Panc1 (cell line): ENCODE results near the gene SLC39A2. TPM values are rescaled to one million over a fixed set of nuclear protein-coding genes. Genes with fewer than 3 reads are reported as not detected.

Experiments used
- ATAC-seq: fragments of 200-7000 bp; cut with Tn5 transposase; 2 replicates; pipeline ENCODE4 v1.9.1; 2020; ENCODE audit warnings: mild to moderate bottlenecking, moderate library complexity
- BruUV-seq: library from RNA; stranded (reverse); fragments of 400-500 nt; replicated peaks from 2 replicates; lab custom pipeline; 2021; lab: Mats Ljungman, UMichigan
- CTCF ChIA-PET: fragments of 300-600 bp; sonication (Branson Sonifier 250); formaldehyde crosslinking; loops from one replicate; lab custom pipeline; 2022; ENCODE audit warnings: antibody characterized with exemption; lab: Charles Lee
- POLR2A ChIA-PET: fragments of 300-600 bp; sonication (Branson Sonifier 250); formaldehyde crosslinking; loops from one replicate; lab custom pipeline; 2022; ENCODE audit warnings: antibody characterized with exemption; lab: Charles Lee
- DNase-seq: peaks from one replicate; pipeline ENCODE4 v3.0.0-alpha.2; 2010; ENCODE audit warnings: low read depth, low spot score
- H3K27ac ChIP-seq: 2 replicates; pipeline ENCODE4 v1.5.1; 2011; ENCODE audit warnings: mild to moderate bottlenecking, low read length, inconsistent platforms
- H3K27me3 ChIP-seq: fragments of 200-500 bp; sonication (Bioruptor generic); 2 replicates; pipeline ENCODE4 v1.6.0; 2014; ENCODE audit warnings: low read length, inconsistent platforms; ENCODE audit not compliant: control insufficient read depth, insufficient read depth
- H3K36me3 ChIP-seq: fragments of 200-500 bp; sonication (Bioruptor generic); 2 replicates; pipeline ENCODE4 v1.5.1; 2014; ENCODE audit warnings: inconsistent platforms, mild to moderate bottlenecking, low read length, moderate library complexity; ENCODE audit not compliant: control insufficient read depth, insufficient read depth
- H3K4me1 ChIP-seq: 2 replicates; pipeline ENCODE4 v1.5.1; 2011; ENCODE audit warnings: inconsistent platforms, mild to moderate bottlenecking, low read length, moderate library complexity; ENCODE audit not compliant: control insufficient read depth, insufficient read depth
- H3K4me3 ChIP-seq, 2 experiments: 2 replicates each; pipeline ENCODE4 v1.5.1; 2011 to 2012; ENCODE audit warnings: low read depth in 2 of 2, low read length in 2 of 2, mild to moderate bottlenecking in 2 of 2, inconsistent platforms in 1 of 2, moderate library complexity in 1 of 2
- H3K9me3 ChIP-seq: fragments of 200-500 bp; sonication (Bioruptor generic); 2 replicates; pipeline ENCODE4 v1.5.1; 2014; ENCODE audit warnings: low read depth, mild to moderate bottlenecking, inconsistent platforms, low read length, moderate library complexity; ENCODE audit not compliant: control insufficient read depth, insufficient read depth
- CTCF ChIP-seq: fragments of 450-650 bp; IDR thresholded peaks from 2 replicates; pipeline ENCODE4 v1.5.1; 2017; ENCODE audit warnings: mild to moderate bottlenecking
- POLR2AphosphoS5 ChIP-seq: IDR thresholded peaks from 2 replicates; pipeline ENCODE4 v1.6.1; 2012; ENCODE audit warnings: mild to moderate bottlenecking, low read depth, low read length, moderate library complexity
- REST ChIP-seq, 2 experiments: IDR thresholded peaks; 2 replicates each; pipeline ENCODE4 v1.6.1; 2011 to 2012; ENCODE audit warnings: low read depth in 2 of 2, control low read depth in 1 of 2, low read length in 1 of 2, mild to moderate bottlenecking in 1 of 2, moderate library complexity in 1 of 2; ENCODE audit not compliant: insufficient read depth in 1 of 2
- SIN3A ChIP-seq: IDR thresholded peaks from 2 replicates; pipeline ENCODE4 v1.6.1; 2012; ENCODE audit warnings: low read depth, mild to moderate bottlenecking, low read length, moderate library complexity, borderline replicate concordance; ENCODE audit not compliant: insufficient read depth
- TCF7L2 ChIP-seq: IDR thresholded peaks from 2 replicates; pipeline ENCODE4 v1.6.1; 2011; ENCODE audit warnings: mild to moderate bottlenecking, low read depth, low read length, inconsistent platforms
- in situ Hi-C: cut with HindIII; loops from 2 replicates; pipeline ENCODE4 v1.10.0; 2016; ENCODE audit warnings: low sequenced_read_pairs, low pct_unique_long_range_greater_than_20kb
- intact Hi-C: fragments of 100-400 bp; cut with micrococcal nuclease; formaldehyde crosslinking; loops from one replicate; pipeline ENCODE4 v1.10.0; 2022; ENCODE audit not compliant: unreplicated experiment
- total RNA-seq: library from RNA; stranded (reverse); gene quantifications from one replicate; pipeline ENCODE4 v1.2.1, GENCODE V29; 2021; ENCODE audit not compliant: unreplicated experiment

SLC39A2 gene
- total RNA-seq, 1 experiment from 2014 or later = not detected

GRCh38 chr14:21032326-21033132, 33.4 kb downstream of the SLC39A2 start:
- in situ Hi-C loops = no loop called here
- TF ChIP-seq CTCF = no peak
- TF ChIP-seq SIN3A = no peak
- no peak for TF ChIP-seq POLR2AphosphoS5
- TF ChIP-seq REST (IDR thresholded peaks at IDR 0.05; ENCODE audit: insufficient read depth in 1 of 2, low read depth in 2 of 2, low read length in 1 of 2) = no peak
- no peak for TF ChIP-seq TCF7L2
- ChIA-PET CTCF (no interaction called here), POLR2A (no interaction called here)
- Histone ChIP-seq H3K4me1 (no peaks in the 10 kb centered on the region), H3K27me3 (no peaks in the 10 kb centered on the region; the same call in none of the 2 replicates), H3K27ac (no peak overlapping the region), H3K4me3 (no peak overlapping the region), H3K36me3 (no peaks in the 10 kb centered on the region), H3K9me3 (no peaks in the 10 kb centered on the region)
- intact Hi-C loops = no loop called here
- no peak for ATAC-seq
- DNase-seq = no peak
- no TSS peak for BruUV-seq

- intact Hi-C loops (no loop called here), in situ Hi-C loops (no loop called here)
- CTCF ChIA-PET = interaction anchor here (0.7 kb wide), 1 partner anchor 18 kb away, joined by 3 read pairs; no protein-coding TSS in a partner anchor
- Histone ChIP-seq H3K9me3 (no peaks in the 10 kb centered on the region), H3K4me3 (no peak overlapping the region), H3K27me3 (no peaks in the 10 kb centered on the region; the same call in none of the 2 replicates), H3K27ac (no peak overlapping the region), H3K36me3 (no peaks in the 10 kb centered on the region), H3K4me1 (no peaks in the 10 kb centered on the region)
- DNase-seq (no peak), ATAC-seq (no peak)
- POLR2A ChIA-PET = no interaction called here
- TF ChIP-seq TCF7L2 = no peak
- TF ChIP-seq CTCF = no peak
- no peak for TF ChIP-seq REST (IDR thresholded peaks at IDR 0.05; ENCODE audit: insufficient read depth in 1 of 2, low read depth in 2 of 2, low read length in 1 of 2)
- no peak for TF ChIP-seq SIN3A
- no peak for TF ChIP-seq POLR2AphosphoS5
- no TSS peak for BruUV-seq
Measured at GRCh38 chr14:21033133-21033698, 34.1 kb downstream of the SLC39A2 start.
